Effector memory CD4-positive, alpha-beta T cell (primary cell): Measurements from ENCODE around the gene MAPK12.

Experiments
- DNase-seq, 3 donors: peaks; one replicate each; pipeline ENCODE4 v3.0.0-alpha.2; 2020
- H3K27ac ChIP-seq: 2 replicates; pipeline ENCODE4 v1.7.0; 2013; ENCODE audit warnings: mild to moderate bottlenecking, low read length, moderate library complexity; ENCODE audit not compliant: insufficient read depth, poor library complexity, severe bottlenecking
- H3K27me3 ChIP-seq: replicated peaks from 2 replicates; pipeline ENCODE4 v1.7.0; 2013; ENCODE audit warnings: mild to moderate bottlenecking, low read length; ENCODE audit not compliant: insufficient read depth, control insufficient read depth, poor library complexity, severe bottlenecking
- H3K36me3 ChIP-seq: 2 replicates; pipeline ENCODE4 v1.7.0; 2013; ENCODE audit warnings: mild to moderate bottlenecking, low read length, moderate library complexity; ENCODE audit not compliant: control insufficient read depth, insufficient read depth
- H3K4me1 ChIP-seq: 2 replicates; pipeline ENCODE4 v1.7.0; 2013; ENCODE audit warnings: low read length, mild to moderate bottlenecking; ENCODE audit not compliant: control insufficient read depth, insufficient read depth, poor library complexity, severe bottlenecking
- H3K4me3 ChIP-seq: 2 replicates; pipeline ENCODE4 v1.7.0; 2013; ENCODE audit warnings: low read length, low read depth, mild to moderate bottlenecking; ENCODE audit not compliant: insufficient read depth, poor library complexity, severe bottlenecking
- H3K9me3 ChIP-seq: 2 replicates; pipeline ENCODE4 v1.7.0; 2013; ENCODE audit warnings: mild to moderate bottlenecking, low read length, moderate library complexity; ENCODE audit not compliant: control insufficient read depth

The MAPK12 gene

DNA sequence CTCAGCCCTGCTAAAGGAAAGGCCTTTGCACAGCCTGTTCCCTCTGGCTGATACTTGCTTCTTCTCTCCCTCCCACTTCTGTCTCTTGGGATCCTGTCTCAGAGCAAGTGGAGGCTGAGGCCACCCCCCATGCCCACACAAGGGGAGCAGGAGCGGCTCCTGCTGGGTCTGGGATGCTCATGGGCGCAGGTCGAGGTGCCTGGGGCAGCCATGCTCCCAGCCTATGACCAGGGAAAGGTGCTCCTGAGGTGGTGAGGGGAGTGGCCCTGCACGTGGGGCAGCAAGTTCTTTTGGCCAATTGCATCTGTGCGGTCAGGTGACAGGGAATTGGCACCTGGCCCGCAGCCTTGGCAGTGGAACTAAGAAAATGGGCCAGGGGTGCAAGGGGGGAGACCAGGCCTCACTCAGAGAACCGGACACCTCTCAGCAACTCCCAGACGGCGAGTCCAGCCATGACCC is 7.2 kb upstream of the MAPK12 start:
- H3K4me1 ChIP-seq = peaks cover 35% of the 10 kb centered on the region
- H3K36me3 ChIP-seq = no peaks in the 10 kb centered on the region
- no peak overlapping the region for H3K4me3 ChIP-seq
- no peak for DNase-seq
- no peak overlapping the region for H3K27ac ChIP-seq
- no peaks in the 10 kb centered on the region for H3K27me3 ChIP-seq
- no peaks in the 10 kb centered on the region for H3K9me3 ChIP-seq

GRCh38 chr22:50267591-50268390 is 6.3 kb upstream of the MAPK12 start:
- H3K36me3 ChIP-seq = no peaks in the 10 kb centered on the region
- H3K27ac ChIP-seq = no peak overlapping the region
- H3K4me1 ChIP-seq = peaks cover 35% of the 10 kb centered on the region
- no peaks in the 10 kb centered on the region for H3K9me3 ChIP-seq
- DNase-seq = peak; percentile 19 to 51 (median 42)
- no peak overlapping the region for H3K4me3 ChIP-seq
- peaks cover 9% of the 10 kb centered on the region for H3K27me3 ChIP-seq

- peaks cover 33% of the 10 kb centered on the region for H3K4me1 ChIP-seq
- DNase-seq = no peak
- H3K27ac ChIP-seq = no peak overlapping the region
- peaks cover 17% of the 10 kb centered on the region for H3K27me3 ChIP-seq
- no peak overlapping the region for H3K4me3 ChIP-seq
- H3K9me3 ChIP-seq = no peaks in the 10 kb centered on the region
- H3K36me3 ChIP-seq = no peaks in the 10 kb centered on the region
Measured at GRCh38 chr22:50266994-50267393, 5.5 kb upstream of the MAPK12 start.

DNA sequence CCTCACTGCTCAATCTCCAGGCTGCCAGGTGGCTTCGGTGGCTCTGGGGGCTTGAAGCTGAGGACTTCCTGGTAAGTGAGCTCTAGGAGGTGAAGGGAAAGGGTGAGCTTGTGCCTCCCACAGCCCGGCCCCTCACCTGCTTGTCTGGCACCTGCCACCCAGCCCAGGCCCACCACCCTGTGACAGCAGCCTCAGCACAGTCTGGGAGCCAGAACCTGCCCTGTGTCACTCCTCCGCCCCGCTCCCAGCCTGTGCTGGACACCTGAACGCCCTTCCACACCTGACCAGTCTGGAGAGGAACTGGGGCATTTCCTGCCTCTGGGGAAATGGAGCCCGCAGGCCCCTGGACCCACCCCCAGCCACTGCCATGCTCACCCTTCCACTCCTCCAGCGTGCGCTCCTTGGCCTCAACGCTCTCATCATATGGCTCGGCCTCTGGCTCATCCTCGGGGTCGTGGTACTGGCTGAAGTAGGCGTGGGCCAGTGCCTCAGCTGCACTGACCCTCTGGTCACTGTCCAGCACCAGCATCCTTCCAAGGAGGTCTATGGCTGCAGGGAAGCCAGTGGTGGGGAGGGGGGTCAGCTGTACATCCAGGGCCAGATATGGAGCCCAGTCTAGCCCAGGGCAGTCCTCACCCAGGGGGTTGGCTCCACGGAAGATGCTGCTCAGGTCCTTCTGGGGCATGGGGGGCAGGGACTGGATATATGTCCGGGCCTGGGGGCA is 3.6 kb upstream of the MAPK12 start:
- Histone ChIP-seq H3K4me3 (no peak overlapping the region), H3K4me1 (peaks cover 16% of the 10 kb centered on the region)

GRCh38 chr22:50264104-50264745 is 2.7 kb upstream of the MAPK12 start:
- Histone ChIP-seq H3K27me3 (peaks cover 17% of the 10 kb centered on the region), H3K4me1 (peaks cover 10% of the 10 kb centered on the region), H3K4me3 (no peak overlapping the region), H3K36me3 (no peaks in the 10 kb centered on the region), H3K9me3 (no peaks in the 10 kb centered on the region), H3K27ac (no peak overlapping the region)
- no peak for DNase-seq

More for the DNA sequence above, 3.6 kb upstream of the MAPK12 start:
- Histone ChIP-seq H3K9me3 (no peaks in the 10 kb centered on the region), H3K36me3 (no peaks in the 10 kb centered on the region), H3K27me3 (peaks cover 17% of the 10 kb centered on the region), H3K27ac (no peak overlapping the region)
- no peak for DNase-seq

GRCh38 chr22:50262973-50263617 is 1.6 kb upstream of the MAPK12 start:
- no peak overlapping the region for H3K4me3 ChIP-seq
- no peaks in the 10 kb centered on the region for H3K9me3 ChIP-seq
- no peak overlapping the region for H3K27ac ChIP-seq
- H3K27me3 ChIP-seq = peaks cover 17% of the 10 kb centered on the region
- DNase-seq = no peak
- H3K4me1 ChIP-seq = peaks cover 5% of the 10 kb centered on the region
- H3K36me3 ChIP-seq = no peaks in the 10 kb centered on the region

- DNase-seq = no peak
- Histone ChIP-seq H3K27me3 (peaks cover 17% of the 10 kb centered on the region), H3K9me3 (no peaks in the 10 kb centered on the region), H3K4me1 (no peaks in the 10 kb centered on the region), H3K27ac (no peak overlapping the region), H3K4me3 (no peak overlapping the region), H3K36me3 (no peaks in the 10 kb centered on the region)
Measured at GRCh38 chr22:50262460-50262911, 1.0 kb upstream of the MAPK12 start.

- DNase-seq = no peak
- H3K27me3 ChIP-seq = peaks cover 17% of the 10 kb centered on the region
- no peaks in the 10 kb centered on the region for H3K9me3 ChIP-seq
- no peaks in the 10 kb centered on the region for H3K4me1 ChIP-seq
- H3K27ac ChIP-seq = no peak overlapping the region
- no peaks in the 10 kb centered on the region for H3K36me3 ChIP-seq
- H3K4me3 ChIP-seq = peak overlapping the region; percentile 4
Measured at GRCh38 chr22:50260801-50261614, 475 bp downstream of the MAPK12 start.

GRCh38 chr22:50260434-50260800 is 1.1 kb downstream of the MAPK12 start:
- Histone ChIP-seq H3K4me3 (no peak overlapping the region), H3K27me3 (peaks cover 17% of the 10 kb centered on the region), H3K9me3 (no peaks in the 10 kb centered on the region), H3K27ac (no peak overlapping the region), H3K36me3 (no peaks in the 10 kb centered on the region), H3K4me1 (no peaks in the 10 kb centered on the region)
- DNase-seq = no peak
